Stimulated activated CD4-positive, alpha-beta T cell treated with anti-CD3 and anti-CD28 coated beads, Interleukin-12 subunit alpha, Interleukin-12 subunit beta, amount 100 ng/mL, for 48 hours (primary cell): ENCODE results near the gene KNCN.

Source experiments
- DNase-seq, 3 donors: peaks; one replicate each; pipeline ENCODE4 v3.0.0-alpha.2; 2020; ENCODE audit warnings: low read depth in 2 of 3, low spot score in 1 of 3

The KNCN gene

DNA sequence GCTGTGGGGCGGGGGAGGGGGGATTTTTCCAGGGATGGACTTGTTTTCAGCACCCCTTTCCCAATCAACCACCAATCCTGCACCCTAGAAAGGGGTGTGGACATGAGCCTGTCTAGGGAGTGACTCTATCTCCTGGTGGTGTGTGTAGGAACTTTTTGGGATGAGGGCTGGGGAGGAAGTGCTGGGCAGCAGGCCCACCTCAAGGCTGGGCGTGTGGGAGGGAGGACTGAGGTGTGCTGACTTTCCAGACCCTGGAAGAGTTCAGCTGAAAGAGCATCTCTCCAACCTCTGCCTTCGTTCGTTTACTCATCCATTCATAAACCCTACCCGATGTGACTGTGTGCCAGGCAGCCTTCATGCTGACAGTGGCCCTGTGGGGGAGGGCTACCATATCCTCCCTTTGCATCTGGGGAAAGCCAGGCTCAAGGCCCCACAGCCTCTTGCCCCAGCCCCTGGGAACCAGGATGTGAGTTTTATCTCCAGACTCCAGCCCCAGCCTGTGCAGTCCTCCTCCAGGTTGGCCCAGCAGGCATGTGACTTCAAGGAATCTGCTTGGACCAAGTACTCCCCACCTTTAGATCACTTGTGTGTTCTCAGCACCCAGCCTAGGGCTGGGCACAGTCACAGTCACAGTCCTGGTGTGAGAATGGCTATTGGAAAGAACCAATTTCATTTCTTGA lies 6.7 kb downstream of the KNCN start:
- no peak for DNase-seq

DNA sequence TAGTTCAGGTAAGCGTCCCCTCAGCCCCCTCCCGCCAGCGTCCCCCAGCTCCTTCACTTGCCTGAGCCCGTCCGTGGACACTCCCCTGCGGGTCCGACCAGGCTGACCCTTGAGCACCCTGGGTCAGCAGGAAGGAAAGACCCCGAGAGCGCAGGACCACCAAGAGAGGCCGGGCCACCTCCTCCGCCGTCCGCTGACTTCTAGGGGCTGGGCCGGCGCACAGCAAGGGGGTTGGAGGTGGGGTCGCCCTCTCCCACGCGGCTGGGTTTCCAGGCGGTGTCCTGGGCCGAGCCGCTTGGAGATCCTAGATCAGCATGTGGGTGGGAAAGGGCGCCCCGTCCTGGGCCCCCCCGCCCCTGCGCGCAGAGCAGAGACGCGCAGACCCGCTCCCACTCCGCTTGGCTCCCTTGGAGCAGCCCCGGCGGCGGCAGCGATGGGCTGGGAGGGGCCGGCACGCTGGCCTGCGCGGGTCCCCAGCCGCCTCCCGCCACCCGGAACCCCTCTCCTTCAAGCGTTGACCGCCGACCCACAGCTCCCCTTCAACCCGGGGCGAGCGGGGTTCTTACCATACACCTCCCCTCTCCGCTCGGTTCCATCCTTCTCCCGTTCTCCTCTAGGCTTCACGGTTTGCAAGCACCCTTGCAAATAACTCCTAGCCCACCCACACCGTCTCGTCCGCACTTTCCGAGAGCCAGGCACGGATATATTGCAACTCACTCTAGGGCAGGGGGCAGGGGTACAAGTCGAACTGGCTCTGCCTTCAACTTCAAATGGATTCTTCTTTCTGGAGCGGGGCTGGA lies 7.5 kb downstream of the KNCN start:
- no peak for DNase-seq

DNA sequence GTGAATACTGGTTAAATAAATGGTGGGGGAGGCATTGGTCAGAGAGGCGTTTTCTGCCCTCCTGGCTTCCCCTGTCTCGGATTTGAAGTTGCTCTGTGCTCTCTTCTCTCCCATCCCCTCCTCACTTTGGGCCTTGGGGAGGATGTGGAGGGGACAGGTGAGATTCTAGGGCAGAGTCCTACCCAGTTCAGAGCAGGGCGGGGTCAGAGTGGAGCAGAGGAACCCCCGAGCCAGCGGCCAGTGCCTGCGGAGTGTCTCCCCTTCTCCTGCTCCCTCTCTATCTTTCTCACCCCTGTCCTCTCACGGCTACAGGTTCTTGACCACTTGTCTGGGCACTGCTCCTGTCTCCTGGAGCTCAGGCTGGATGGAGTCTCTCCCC lies 8.1 kb downstream of the KNCN start:
- DNase-seq: no peak

DNA sequence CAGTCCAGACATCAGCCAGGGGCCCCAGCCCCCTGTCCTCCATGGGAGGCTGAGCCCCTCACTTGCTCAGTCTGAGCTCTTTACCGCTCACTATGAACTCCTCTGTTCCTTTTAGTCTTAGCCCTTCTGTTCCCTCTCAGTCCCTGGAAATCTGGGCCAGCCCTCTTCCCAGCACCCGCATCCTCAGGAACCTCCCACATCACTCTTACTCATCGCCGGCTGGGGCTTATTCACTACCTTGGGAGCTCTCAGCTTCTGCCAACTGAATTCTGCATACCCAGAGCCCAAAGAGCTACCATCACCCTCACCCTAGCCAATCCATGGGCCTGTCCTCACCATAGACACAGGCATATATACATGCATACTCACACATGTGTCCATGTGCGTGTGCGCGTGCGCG lies 11.5 kb downstream of the KNCN start:
- no peak for DNase-seq

DNA sequence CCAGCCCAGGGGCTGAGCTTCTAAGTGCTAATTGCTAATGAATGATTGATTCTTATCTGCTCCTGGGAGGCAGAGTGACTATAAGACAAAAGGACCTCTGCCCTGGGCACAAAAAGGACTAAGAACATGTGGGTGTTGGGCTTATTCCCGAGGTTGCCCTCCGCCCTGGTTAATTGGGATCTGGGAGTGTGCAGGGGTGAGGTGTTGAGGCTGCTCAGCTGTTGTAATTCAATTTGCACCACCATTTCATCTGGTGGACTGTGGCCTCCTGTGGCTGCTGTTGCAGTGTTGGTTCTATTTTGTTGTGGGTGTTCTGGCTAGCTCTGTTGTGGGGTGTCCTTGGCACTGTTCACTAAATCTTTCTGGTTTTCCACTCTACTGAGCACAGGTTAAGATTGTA lies 13.3 kb downstream of the KNCN start:
- no peak for DNase-seq

DNA sequence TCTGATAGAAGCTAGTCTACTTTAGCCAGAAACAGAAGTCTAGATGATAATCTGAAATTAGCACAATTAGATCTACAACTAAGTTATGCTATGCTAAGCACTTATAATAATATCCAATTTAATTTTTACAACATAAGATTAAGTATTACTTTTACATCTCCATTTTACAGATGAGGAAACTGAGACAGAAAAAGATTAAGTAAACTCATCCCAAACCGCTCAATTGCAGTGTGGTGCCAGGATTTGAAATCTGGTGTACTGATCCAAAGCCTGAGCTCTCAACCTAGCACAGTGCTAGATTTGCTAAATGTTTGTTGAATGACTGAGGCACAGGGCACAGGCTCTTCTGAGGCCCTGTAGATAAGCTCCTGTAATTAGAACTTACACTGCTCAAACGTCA lies 13.8 kb downstream of the KNCN start:
- no peak for DNase-seq

DNA sequence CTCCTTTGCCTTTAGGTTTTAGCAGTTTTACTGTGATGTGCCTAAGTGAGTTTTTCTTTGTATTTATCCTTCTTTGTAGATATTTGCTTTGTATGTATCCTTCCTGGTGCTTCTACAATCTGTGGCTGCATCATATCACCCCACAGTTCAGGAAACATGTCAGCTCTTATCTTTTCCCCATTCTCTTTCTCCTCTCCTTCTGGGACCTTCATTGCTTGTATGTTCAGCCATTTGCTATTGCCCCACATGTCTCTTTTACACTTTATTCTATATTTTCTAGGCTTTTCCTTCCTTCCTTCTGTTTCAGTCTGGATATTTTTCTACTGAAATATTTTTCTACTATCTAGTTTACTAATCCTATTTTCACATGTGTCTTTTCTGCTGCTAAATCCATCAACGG lies 14.9 kb downstream of the KNCN start:
- no peak for DNase-seq

DNA sequence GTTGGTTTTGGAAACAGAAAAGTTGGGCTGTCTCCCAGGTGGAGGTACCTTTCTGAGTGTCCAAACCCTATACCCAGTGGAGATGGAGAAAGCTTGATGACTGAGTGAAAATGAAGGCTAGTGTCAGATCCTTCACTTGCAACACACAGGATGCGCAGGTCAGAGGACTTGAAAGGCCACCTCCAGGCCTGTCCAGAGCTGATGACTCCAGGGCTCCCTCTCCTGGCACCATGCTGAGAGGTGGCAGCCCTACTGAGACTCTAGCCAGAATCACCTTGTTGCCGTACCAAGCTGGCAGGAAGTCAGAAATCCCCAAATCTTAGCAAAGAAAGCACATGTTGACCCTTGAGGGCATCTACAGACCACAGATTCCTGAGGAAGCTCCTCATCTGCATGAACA lies 16.4 kb downstream of the KNCN start:
- peak in 1 of 3 donors; percentile 11 for DNase-seq

DNA sequence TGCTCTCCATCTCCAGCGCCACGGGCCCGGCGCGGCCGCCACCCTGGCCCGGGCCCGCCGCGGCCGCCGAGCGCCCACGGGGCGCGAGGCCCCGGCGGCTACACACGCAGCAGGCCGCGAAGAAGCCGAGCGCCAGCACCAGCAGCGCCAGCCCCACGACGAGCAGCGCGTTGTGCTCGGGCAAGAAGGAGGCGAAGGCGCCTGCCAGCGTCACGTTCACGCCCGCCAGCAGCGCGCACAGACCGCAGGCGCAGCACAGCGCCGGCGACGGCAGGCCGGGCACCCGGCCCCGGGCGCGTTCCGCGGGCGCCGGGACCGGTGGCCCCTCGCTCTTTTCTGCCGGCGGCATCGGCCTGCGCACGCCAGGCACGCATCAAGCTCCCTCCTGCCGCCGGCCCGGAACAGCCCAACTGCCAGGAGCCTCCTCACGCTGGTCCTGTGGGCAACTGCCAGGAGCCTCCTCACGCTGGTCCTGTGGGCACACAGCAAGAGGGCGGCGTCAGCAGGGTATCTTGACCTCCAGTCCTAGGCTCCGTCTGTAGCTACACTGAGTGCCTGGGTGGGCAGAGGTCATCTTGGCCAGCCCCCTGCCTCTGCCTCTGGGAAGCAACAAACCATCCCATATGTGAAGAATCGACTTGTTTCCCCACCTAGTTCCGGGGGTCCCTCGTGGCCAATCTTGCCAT lies 18.1 kb downstream of the KNCN start:
- peak in 2 of 3 donors; percentile 13 to 22 for DNase-seq

DNA sequence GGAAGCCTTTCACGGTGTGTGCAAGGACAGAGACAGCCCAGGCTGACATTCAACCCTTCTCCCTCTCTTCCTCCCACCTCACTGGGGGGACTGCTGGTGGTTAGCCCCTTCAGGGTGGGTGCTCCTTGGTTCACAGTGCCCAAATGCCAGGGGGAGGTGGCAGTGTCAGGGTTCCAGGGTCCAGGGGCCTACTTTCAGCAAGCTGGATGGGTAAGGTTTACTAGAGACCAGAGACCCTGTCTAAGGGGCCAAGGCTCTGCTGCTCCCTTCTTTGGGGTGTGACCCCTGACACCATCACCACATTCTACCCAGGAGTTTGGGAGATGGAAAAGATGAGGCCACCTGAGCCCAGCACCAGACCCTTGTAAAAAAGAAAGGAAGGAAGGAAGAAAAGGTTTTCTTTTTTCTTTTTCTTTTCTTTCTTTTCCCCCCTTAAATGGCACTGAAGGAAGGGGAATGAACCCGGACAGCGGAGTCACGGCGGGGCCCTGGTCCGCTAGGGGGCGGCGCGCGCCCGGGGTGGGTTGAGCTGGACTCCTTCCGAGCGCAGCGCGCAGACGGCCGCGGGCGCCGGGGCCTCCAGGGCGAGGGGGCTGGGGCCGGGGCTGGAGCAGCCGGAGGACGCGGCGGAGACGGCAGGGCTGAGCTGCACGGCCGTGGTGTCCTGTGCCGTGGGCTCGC lies 18.8 kb downstream of the KNCN start:
- DNase-seq: peak; percentile 14 to 63 (median 53)

DNA sequence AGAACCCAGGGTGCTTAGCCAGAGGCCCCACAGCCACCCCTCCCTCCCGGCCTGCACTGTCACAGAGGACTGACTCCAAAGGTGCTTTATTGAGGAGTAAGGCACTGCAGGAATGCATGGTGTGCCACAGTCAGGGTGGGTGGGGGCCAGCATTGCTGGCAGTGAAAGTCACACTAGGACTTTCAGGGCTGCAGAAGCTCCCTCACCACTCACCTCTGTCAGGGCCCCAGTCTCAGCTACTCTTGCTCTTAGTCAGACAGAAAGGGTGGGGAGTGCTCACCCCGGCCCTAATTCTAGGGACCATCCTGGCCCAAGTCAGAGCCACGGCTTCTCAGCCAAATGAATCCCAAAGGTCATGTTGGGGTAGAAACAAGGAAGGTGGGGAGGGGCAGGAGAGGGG lies 19.4 kb downstream of the KNCN start:
- no peak for DNase-seq

DNA sequence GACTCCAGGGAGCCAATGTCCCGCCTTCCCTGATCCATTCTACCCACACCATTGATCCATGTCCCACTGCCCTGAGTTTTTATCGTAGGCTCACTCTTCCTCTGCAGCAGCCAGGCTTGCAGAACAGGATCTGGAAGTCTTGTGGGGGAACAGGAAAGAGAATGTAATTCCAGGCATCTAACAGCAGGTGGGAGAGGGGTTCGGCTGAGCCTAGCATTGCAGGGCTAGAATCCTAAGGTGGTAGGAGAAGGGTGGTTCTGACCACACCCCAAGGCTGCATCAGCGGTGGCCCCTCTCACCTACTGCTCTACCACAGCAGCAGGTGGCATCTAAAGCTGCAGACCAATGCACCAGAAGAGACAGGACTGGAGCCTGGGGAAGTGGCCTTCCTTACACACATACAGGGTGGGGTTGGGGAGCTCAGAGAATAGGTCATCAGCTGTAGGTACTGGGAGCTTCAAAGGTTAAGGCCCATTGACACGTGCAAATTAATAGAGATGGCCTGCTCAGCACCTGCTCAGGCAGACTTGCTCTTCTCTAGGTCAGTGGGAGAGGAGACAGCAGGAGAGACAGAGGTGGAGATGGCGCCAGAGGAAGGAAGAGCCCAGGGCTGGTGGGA lies 20.5 kb downstream of the KNCN start:
- DNase-seq: no peak

DNA sequence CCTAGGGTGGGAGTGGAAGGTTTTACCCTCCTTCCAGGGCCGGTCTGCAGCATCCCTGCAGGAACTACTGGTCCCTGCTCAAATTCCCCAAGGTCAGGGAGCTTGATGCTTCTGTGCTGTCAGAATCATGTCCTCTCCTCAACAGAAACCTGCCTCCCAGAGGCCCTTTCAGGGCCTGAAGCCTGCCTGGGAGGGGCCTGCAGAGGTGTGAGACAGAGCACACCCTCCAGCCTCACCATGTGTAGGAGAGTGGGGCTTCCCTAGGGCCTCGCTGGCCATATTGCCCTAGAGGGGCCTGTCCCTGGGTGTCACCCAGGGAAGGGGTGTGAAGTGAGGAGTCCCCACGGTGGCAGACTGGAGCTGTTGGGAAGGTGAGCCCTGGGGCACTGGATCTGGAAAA lies 21.1 kb downstream of the KNCN start:
- no peak for DNase-seq

DNA sequence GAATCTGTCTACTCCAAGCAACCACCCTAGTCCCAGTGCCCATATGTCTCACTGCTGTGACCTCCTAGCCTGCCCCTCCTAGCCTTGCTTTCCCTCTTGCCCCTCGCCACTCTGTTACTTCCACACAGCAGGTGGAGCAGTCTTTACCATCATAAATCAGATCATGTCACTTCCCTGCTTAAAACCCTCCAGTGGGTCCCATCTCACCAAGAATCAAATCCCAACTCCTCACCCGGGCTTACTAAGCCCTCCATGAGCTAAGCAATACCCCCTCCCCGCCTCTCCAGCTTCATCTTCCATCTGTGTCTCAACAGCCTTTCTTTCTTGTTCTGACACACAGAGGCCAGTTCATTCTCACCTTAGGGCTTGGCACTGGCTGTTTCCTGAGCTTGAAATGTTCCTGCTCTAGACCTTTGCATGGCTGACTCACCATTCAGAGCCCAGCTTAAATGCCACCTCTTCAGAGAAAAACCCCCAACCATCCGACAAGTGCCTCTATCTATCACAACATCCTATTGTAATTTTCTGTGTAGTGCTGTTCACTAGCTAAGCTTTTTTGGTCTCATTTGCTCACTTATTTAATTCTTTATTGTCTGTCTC lies 22.3 kb downstream of the KNCN start:
- no peak for DNase-seq

DNA sequence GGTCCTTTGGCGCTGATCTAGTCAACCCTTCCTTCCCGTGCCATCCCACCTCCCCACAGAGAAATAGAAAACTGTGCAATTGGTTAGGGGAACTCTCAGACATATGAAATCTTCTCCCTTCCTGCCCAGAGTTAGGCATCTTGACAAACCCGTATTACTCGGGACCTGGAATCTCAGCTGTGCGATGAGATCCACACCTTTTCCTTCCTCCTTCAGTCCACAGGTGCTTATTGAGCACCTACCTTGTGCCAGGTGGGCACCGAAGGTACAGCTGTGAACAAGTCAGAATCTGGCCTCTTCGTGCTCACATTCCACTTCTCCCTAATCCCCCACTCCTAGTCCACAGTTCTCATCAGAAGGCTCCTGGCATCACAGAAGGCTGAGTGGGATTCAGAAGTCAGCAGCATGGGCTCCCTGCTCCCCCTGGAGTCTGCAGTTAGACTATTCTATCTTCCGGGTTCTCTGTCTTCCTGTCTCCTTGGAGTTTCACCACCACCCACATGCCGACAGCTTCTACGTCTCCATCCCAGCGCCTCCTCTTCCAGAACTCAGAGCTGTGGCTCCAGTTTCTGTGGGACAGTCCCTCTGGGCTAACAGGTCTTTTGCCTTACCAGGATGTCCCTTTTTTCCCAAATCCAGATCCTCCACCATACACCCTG lies 23.0 kb downstream of the KNCN start:
- DNase-seq: no peak

DNA sequence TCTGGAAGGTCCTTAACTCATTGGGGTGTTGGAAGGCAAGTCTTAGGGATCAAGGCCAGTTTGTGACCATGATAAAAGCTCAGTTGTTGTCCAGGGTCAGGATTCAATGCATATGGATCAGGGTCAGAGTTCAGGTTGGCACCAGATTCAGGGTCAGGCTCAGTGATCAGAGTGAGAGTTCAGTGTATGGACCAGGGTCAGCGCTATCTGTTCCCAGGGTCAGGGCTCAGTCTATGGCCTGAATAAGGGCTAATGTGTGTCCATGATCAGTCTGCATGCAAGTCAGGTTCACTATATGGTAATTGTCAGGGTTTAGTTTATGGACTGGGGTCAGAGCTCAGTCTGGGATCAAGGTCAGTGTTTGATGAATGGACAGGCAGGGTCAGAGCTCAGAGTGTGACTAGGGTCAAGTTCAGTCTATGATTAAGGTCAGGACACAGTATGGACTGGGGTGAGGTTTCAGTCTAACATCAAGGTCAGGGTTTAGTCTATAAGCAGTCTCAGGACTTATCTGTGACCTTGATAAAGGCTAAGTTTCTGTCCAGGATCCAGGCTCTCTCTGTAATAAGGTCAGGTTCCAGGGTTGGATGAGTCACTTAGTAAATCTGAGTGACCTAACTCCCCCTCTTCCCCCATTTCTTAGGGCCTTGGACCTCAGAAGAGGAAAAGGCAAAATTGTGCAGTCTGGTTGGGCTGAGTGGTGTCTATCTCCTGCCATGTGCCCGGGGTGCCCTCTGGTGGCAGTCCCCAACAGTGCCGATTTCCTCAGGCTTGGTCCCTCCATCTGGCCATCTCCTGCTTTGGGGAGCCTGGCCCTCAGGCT lies 23.8 kb downstream of the KNCN start:
- peak; percentile 62 to 81 (median 75) for DNase-seq

DNA sequence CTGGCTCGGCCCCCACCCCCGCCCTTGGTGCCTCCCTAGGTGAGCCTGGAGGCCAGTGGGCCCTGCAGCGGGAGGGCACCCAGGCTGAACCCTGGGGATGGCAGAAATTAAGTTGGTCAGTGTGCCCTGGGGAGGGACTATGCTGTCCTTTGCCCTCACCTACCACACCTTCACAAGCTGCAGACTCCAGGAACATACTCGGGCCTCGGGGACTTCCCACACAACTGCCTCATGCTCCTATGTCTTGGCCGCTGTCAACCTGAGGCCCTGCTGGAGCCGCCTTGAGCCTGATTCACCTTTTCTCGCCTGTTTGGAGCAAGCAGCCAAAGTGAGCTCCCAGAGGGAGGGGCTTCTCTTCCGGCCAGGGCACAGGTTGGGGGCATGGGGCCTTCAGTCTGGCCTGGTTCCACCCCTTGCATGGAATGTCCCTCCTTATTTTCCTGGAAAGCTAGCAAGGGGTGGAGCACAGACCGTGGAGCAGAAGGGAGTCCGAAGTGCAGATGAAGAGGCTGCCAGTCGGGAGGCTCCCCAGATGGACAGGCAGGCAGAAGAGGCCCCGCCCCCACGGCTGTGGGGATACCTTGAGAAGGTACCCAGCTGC lies 24.7 kb downstream of the KNCN start:
- DNase-seq: no peak

DNA sequence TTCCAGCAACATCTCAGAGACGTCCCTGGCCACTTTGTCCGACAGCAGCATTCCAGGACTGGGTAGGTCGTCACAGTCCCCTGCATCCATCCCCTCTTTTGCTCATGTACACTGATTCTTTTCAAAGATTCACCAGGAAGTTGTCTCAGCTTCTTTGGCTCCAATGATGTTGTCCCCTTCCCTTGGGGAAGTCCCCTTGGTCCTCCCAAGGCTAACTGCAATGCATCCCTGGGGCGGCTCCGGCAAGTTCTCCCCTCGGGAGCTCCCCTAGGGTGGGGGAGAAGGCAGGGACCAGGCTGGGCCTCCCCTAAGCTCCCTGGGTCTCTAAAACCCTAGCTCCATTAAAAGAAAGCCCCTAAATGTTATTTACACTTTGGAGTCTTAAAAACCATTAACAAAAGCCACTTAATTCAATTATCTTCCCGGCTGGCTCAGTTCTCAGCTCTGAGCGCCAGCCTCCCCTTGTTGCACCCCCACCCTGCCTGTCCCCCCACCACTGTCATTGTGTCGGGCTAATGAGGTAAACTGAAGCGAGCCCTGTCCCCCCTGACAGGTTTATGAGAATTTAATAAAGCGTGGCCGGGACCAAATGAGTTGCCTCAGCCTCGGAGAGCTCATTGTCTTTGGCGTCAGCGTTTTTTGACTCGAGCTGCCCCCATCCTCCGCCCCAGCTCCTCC lies 25.3 kb downstream of the KNCN start:
- DNase-seq: no peak
